ENCODE data around the gene TCERG1L.

TCERG1L gene

GRCh38 chr10:131150126-131150525, 161.4 kb downstream of the TCERG1L start:
- TF ChIP-seq EZH2phosphoT487 (IDR thresholded peaks at IDR 0.05; ENCODE audit: borderline replicate concordance) (no peak), CTCF (conservative IDR thresholded peaks at IDR 0.05; ENCODE audit: low read length) (no peak)
- no peaks in the 10 kb centered on the region for H3K9me2 ChIP-seq (replicated peaks; ENCODE audit: low read depth, low read length)
- no peak overlapping the region for H3K4me2 ChIP-seq (ENCODE audit: low read depth, low read length, poor library complexity, severe bottlenecking)
- no peak overlapping the region for H3K4me3 ChIP-seq (ENCODE audit: low read length, poor library complexity, severe bottlenecking)
- H3K27me3 ChIP-seq (ENCODE audit: insufficient read depth, low read length, poor library complexity, severe bottlenecking): no peaks in the 10 kb centered on the region
- H3K36me3 ChIP-seq (ENCODE audit: insufficient read depth, low read length): no peaks in the 10 kb centered on the region
- H2AFZ ChIP-seq (ENCODE audit: low read length): no peak overlapping the region
- no peaks in the 10 kb centered on the region for H3F3A ChIP-seq (ENCODE audit: low read depth)
- H3K9me3 ChIP-seq (ENCODE audit: insufficient read depth, low read depth, low read length): peaks cover 3% of the 10 kb centered on the region; the same call in 1 of the 2 replicates
- H3K4me1 ChIP-seq (ENCODE audit: insufficient read depth, low read length, poor library complexity, severe bottlenecking): no peaks in the 10 kb centered on the region
- H3K79me2 ChIP-seq (ENCODE audit: insufficient read depth, low read length): no peaks in the 10 kb centered on the region
- H4K20me1 ChIP-seq (ENCODE audit: insufficient read depth, low read length, poor library complexity, severe bottlenecking): no peaks in the 10 kb centered on the region
- H3K9ac ChIP-seq (ENCODE audit: low read depth, low read length, poor library complexity, severe bottlenecking): no peak overlapping the region

- Histone ChIP-seq H2AFZ (ENCODE audit: low read length) (no peak overlapping the region), H3K9me3 (ENCODE audit: insufficient read depth, low read depth, low read length) (peaks cover 3% of the 10 kb centered on the region; the same call in 1 of the 2 replicates), H3K27me3 (ENCODE audit: insufficient read depth, low read length, poor library complexity, severe bottlenecking) (no peaks in the 10 kb centered on the region), H3K9me2 (replicated peaks; ENCODE audit: low read depth, low read length) (no peaks in the 10 kb centered on the region), H3K79me2 (ENCODE audit: insufficient read depth, low read length) (no peaks in the 10 kb centered on the region), H3K4me1 (ENCODE audit: insufficient read depth, low read length, poor library complexity, severe bottlenecking) (no peaks in the 10 kb centered on the region), H3F3A (ENCODE audit: low read depth) (no peaks in the 10 kb centered on the region), H3K4me3 (ENCODE audit: low read length, poor library complexity, severe bottlenecking) (no peak overlapping the region), H3K9ac (ENCODE audit: low read depth, low read length, poor library complexity, severe bottlenecking) (no peak overlapping the region), H4K20me1 (ENCODE audit: insufficient read depth, low read length, poor library complexity, severe bottlenecking) (no peaks in the 10 kb centered on the region), H3K36me3 (ENCODE audit: insufficient read depth, low read length) (no peaks in the 10 kb centered on the region), H3K4me2 (ENCODE audit: low read depth, low read length, poor library complexity, severe bottlenecking) (no peak overlapping the region)
- TF ChIP-seq CTCF (conservative IDR thresholded peaks at IDR 0.05; ENCODE audit: low read length): no peak
- TF ChIP-seq EZH2phosphoT487 (IDR thresholded peaks at IDR 0.05; ENCODE audit: borderline replicate concordance): no peak
Measured at GRCh38 chr10:131149586-131149985, 161.9 kb downstream of the TCERG1L start.

GRCh38 chr10:131149111-131149510, 162.4 kb downstream of the TCERG1L start:
- H3K27me3 ChIP-seq (ENCODE audit: insufficient read depth, low read length, poor library complexity, severe bottlenecking): no peaks in the 10 kb centered on the region
- H3K4me3 ChIP-seq (ENCODE audit: low read length, poor library complexity, severe bottlenecking): no peak overlapping the region
- H3K36me3 ChIP-seq (ENCODE audit: insufficient read depth, low read length): no peaks in the 10 kb centered on the region
- peaks cover 3% of the 10 kb centered on the region; the same call in 1 of the 2 replicates for H3K9me3 ChIP-seq (ENCODE audit: insufficient read depth, low read depth, low read length)
- H3K4me1 ChIP-seq (ENCODE audit: insufficient read depth, low read length, poor library complexity, severe bottlenecking): no peaks in the 10 kb centered on the region
- no peaks in the 10 kb centered on the region for H3K9me2 ChIP-seq (replicated peaks; ENCODE audit: low read depth, low read length)
- H3K9ac ChIP-seq (ENCODE audit: low read depth, low read length, poor library complexity, severe bottlenecking): no peak overlapping the region
- H2AFZ ChIP-seq (ENCODE audit: low read length): no peak overlapping the region
- no peak overlapping the region for H3K4me2 ChIP-seq (ENCODE audit: low read depth, low read length, poor library complexity, severe bottlenecking)
- no peak for TF ChIP-seq EZH2phosphoT487 (IDR thresholded peaks at IDR 0.05; ENCODE audit: borderline replicate concordance)
- no peak for TF ChIP-seq CTCF (conservative IDR thresholded peaks at IDR 0.05; ENCODE audit: low read length)
- no peaks in the 10 kb centered on the region for H4K20me1 ChIP-seq (ENCODE audit: insufficient read depth, low read length, poor library complexity, severe bottlenecking)
- no peaks in the 10 kb centered on the region for H3K79me2 ChIP-seq (ENCODE audit: insufficient read depth, low read length)
- no peaks in the 10 kb centered on the region for H3F3A ChIP-seq (ENCODE audit: low read depth)
